ENCODE results near the gene TMCC2.

- TF ChIP-seq EGR1 (IDR thresholded peaks at IDR 0.05) (no peak), YY1 (IDR thresholded peaks at IDR 0.05; ENCODE audit: low read depth) (no peak), MAX (IDR thresholded peaks at IDR 0.05) (no peak), RAD21 (IDR thresholded peaks at IDR 0.05; ENCODE audit: low read depth) (no peak), TAF1 (IDR thresholded peaks at IDR 0.05; ENCODE audit: low read depth) (no peak), EP300 (IDR thresholded peaks at IDR 0.05; ENCODE audit: borderline replicate concordance) (no peak), TEAD4 (IDR thresholded peaks at IDR 0.05) (no peak)
Observed at GRCh38 chr1:205318231-205318991, 90.7 kb downstream of the TMCC2 start.

Data from Ishikawa (cell line).